NCI-H2107 treated with DMSO at 0.1 percent for 48 hours (cell line): ENCODE data around the gene SLAMF1.
A peak's percentile ranks its signal among the peaks of the same experiment; 100 is the strongest.

ENCODE experiments used
- DNase-seq: peaks from one replicate; lab custom pipeline; 2025; ENCODE audit not compliant: unreplicated experiment; lab: John Stamatoyannopoulos, UW

Gene SLAMF1

DNA sequence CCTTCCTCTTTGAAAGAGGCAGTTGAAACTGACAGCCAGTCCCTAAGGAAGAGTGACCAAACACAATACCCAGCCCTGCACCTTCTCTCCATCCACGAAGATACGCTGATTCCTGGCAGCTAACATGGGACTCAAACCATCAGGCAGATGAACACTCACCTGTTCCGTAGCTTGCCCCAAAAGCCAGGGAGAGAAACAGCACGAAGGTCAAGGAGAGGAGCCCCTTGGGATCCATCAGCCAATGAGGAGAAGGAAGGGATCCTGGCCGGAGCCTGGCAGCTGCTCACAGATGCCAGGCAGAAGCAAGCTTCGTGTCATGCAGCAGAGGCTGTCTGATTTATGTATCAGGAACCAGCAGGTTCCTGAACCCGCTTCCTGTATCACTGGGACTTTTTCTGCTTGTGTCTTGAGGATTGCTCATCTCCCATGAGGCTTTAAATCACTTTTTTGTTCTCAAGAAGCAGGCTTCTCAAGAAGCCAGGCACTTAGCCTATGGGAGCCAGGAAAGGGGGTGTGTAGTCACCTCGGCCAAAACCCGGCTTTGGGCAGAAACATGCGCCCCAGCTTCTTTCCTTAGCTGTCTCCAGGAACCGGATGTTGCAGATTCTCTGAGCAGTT lies at the start of gene SLAMF1:
Gene SLAMF1 (minus strand): TSS at position 334 of the 618 bp plus-strand sequence. CDS start 99 bp downstream, at position 235.
- DNase-seq, result peak; percentile 28

DNA sequence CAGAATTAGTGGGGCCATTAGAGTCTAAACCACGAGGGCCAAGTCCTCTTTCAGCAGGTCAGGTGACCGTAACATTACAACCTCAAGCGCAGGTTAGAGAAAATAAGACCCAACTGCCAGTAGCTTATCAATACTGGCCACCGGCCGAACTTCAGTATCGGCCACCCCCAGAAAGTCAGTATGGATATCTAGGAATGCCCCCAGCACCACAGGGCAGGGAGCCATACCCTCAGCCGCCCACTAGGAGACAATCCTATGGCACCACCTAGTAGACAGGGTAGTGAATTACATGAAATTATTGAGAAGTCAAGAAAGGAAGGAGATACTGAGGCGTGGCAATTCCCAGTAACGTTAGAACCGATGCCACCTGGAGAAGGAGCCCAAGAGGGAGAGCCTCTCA lies 45.5 kb upstream of the SLAMF1 start:
- DNase-seq, result peak; percentile 11

DNA sequence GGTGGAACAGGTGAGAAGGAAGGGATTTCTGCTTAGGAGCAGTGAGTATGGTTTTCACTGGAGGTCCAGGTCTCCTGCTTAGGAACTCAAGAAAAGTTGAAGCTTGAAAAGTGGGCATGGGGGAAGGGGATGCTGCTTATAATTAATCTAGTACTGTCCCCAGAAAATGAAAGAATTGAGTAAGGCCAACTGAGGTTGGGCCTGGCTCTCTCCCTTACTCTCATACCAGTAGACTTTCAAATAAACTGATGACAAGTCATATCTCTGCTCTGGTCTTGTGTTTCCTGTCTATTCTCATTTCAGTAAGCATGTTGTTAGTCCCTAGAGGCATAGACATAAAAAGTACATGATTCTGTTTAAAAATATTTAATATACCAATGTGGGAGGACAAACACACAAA lies 38.4 kb upstream of the SLAMF1 start:
- DNase-seq, result no peak

- no peak for DNase-seq
These were observed 36.4 kb upstream of the SLAMF1 start for GRCh38 chr1:160682983-160683865.

DNA sequence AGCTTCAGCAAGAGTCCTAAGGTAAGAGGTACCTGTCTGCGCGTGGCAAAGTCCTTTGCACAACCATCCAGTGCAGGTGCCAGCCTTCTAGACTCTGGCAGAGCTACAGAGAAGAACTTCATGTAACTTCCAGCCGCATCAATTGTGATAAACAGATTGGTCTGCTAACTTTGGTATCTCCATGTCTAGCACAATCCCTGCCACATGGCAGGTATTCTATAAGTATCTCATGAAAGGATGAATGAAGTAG lies 35.0 kb upstream of the SLAMF1 start:
- DNase-seq, result no peak

DNA sequence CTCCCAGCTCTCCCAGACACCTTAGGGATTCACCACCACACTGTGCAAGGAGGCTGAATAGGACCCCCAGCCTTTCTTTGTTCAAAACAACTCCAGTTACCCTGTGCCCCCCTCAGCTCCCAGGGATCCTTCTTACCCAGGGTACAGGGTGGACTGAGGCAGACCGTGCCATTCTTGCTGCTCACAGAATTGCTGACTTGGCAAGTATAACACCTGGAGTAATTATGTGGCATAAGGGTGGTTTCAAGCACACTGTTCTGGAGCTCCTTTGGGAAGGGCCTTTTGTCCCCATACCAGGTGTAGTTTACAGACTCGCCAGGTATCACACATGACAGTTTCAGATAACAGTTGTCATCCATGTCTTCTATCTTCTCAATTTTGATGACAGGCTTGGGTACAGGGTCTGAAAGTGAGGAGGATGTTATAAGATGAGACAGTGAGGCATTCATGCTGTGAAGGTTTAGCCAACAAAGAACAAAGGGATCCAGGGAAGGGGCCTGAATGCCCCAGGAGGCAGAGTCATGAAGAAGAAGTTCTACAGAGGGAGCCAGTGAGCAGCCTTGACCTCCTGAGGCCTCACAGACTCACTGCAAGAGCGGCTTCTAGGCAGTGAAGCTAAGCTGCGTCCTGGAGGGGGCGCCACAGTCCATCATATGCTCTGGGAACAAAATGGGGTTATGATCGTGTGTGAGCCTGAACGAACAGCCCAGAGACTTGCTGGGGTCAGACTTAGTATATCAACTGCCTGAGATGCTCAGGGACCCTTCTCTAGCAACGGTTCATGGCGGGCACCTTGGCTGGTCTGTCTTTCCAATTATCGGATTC lies 34.4 kb upstream of the SLAMF1 start:
- DNase-seq, result peak; percentile 58

GRCh38 chr1:160680399-160680798 lies 33.6 kb upstream of the SLAMF1 start:
- DNase-seq, result no peak

GRCh38 chr1:160679893-160680292 lies 33.0 kb upstream of the SLAMF1 start:
- no peak for DNase-seq

GRCh38 chr1:160676869-160677597 lies 30.2 kb upstream of the SLAMF1 start:
- no peak for DNase-seq

DNA sequence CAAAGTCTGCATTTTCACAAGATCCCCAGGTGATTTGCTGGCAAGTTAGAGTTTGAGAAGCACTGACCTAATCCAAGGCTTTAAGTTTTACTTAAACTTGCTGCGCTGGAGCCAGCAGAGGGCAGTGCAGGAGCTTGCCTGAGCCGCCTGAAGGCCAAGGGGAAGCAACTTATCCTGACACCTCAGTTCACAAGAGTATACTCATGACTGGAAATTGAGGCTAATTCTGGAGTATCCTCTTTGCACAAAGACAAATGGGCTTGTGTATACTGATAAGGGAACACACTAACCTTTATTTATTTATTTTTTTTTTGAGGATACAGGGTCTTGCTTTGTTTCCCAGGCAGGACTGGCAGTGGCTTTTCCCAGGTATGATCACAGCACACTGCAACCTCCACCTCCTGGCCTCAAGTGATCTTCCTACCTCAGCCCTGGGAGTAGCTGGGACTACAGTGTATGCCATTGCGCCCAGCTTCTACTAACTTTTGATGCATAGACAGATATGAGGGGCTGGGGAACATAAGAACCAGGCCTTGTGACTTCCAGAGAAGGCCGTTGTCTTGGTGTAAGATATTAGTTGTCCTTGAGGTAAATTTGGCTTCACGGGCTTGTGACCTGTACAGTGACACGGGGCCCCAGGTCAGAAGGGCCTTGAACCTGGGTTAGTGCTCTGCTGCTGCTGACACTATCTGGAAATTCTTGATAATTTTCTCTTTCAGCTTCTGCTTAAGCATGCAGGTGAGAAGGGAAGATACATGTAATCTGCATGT lies 29.0 kb upstream of the SLAMF1 start:
- peak; percentile 74 for DNase-seq

- peak; percentile 93 for DNase-seq
These were observed 27.6 kb upstream of the SLAMF1 start for GRCh38 chr1:160674415-160674814.

DNA sequence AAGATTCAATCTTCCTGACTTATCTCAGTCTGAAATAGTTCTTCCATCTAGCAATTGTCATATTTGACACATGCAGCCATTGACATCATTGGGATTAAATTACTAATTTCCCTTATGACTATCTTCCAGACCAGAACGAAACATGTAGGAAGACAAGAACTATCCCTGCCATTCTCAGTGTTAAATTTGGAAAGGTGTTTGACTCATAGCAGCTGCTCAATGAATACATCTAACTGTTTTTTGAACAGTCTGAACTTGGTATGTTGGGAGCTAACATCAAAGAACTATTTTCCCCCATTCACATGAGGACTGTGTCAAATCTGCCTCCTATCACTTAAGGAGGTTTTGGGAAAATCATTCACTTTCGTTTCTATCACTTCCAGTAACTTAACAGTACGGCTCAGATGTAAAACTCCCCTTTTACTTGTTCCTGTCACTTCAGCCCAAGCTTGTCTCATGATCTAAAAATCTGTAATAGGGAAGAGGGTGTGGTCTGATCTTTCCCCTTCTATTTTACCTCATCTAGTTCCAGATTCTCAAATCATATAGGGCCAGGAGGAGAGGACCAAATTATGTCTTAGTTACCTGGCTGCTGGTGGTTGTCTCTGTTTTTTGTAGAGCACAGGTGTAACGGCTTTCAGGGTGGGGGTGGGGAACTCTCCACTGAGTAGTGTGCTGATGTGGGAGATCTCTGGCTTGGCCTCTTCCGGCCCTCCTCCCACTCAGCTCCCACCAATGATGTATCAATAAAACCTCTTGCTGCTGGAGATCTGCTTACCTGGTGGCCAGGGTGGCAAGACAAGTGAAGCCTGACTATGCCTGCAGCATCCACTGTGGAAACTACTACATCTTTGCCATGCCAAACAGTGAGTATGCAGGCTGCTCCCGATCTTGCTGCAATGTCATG lies 26.2 kb upstream of the SLAMF1 start:
- peak; percentile 25 for DNase-seq

DNA sequence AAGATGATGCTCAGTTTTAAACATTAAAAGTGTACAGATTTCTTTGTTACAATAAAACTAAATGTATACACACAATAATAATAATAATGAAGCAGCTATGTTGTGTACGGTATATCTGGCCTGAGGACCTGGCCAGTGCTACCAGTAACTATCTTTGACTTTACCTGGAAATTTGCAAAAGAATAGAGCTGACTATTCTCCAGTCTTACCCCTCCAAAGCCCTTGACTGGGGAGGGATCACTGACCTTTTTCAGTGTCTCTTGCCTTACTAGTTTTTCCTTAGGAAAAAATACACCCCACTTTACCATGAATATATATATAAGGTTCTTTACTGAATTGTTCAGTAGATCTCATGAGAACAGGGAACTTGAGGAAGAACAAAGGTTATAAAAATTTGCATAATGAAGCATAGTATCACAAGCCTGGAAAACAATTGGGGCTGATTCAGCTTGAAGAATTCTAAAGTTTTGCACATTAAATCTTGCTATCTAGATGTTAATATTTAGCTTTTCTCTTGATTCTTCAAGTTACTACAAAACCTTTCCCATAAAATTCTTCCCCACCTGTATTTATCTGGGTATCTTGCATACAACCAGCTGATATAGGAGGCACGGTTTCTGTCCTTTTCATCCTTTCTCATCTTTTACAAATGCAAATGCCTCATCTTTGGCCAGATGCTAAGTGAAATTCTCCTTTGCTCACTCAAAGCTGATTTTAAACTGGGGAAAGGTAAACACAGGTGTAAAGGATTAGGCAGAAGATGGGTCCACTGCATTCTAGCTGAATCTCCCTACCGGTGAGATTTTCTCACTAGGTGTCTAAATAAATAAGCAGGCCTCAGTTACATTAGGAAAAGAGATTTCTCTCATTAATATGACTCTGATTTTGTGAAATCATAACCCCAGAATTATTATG lies 25.0 kb upstream of the SLAMF1 start:
- DNase-seq, result no peak

DNA sequence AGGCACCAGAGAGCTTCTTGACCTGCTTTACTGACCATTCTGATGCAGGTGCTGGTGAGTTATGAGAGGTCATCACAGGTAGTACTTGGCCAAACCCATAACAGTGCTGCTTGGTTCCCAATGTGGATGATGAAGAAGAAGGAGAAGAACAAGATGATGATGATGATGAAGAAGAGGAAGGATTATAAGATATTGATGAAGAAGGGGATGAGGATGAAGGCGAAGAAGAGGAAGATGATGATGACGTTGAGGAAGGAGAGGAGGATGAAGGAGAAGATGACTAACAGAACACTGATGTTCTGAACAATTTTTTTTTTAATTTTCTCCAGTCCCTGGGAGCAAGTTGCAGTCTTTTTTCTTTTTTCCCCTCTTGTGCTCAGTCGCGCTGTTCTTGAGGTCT lies 23.9 kb upstream of the SLAMF1 start:
- DNase-seq, result no peak

GRCh38 chr1:160669802-160670201 lies 23.0 kb upstream of the SLAMF1 start:
- DNase-seq, result no peak

DNA sequence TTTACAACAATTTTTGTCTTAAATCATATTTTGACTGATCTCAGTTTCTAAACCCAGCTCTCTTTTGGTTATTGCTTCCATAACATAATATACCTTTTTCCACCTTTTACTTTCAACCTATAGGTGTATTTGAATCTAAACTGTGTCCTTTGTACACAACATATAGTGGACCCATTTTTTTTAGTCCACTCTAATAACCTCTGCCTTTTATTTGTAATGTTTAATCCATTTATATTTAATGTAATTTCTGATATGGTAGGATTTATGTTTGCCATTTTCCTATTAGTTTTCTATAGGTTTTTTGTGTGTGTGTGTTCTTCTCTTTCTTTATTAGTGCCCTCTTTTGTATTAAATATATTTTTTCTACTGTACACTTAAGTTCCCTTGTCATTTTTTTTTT lies 22.4 kb upstream of the SLAMF1 start:
- DNase-seq, result no peak

- DNase-seq, result no peak
These were observed 21.1 kb upstream of the SLAMF1 start for GRCh38 chr1:160667896-160668295.

- DNase-seq, result no peak
These were observed 19.2 kb upstream of the SLAMF1 start for GRCh38 chr1:160666079-160666442.
